Stomach (tissue), 4 donors: ENCODE data around the gene RNF149.

Experiments
- POLR2A ChIP-seq, 4 donors: fragments of 450-650 bp; IDR thresholded peaks; one replicate each; pipeline ENCODE4 v1.6.1; 2016; ENCODE audit warnings: antibody characterized with exemption in 4 of 4, control low read depth in 2 of 4, mild to moderate bottlenecking in 1 of 4, moderate library complexity in 1 of 4
- TF ChIP-seq, protein P1 (sequence below), 7 experiments: fragments of 450-650 bp in 4 of 7; fragments of 200-600 bp in 3 of 7; sonication (generic) in 3 of 7; IDR thresholded peaks; one replicate each; pipeline ENCODE4 v1.5.1; 2016 to 2019; ENCODE audit warnings: antibody characterized with exemption in 7 of 7, control low read depth in 2 of 7, mild to moderate bottlenecking in 1 of 7

DNA sequence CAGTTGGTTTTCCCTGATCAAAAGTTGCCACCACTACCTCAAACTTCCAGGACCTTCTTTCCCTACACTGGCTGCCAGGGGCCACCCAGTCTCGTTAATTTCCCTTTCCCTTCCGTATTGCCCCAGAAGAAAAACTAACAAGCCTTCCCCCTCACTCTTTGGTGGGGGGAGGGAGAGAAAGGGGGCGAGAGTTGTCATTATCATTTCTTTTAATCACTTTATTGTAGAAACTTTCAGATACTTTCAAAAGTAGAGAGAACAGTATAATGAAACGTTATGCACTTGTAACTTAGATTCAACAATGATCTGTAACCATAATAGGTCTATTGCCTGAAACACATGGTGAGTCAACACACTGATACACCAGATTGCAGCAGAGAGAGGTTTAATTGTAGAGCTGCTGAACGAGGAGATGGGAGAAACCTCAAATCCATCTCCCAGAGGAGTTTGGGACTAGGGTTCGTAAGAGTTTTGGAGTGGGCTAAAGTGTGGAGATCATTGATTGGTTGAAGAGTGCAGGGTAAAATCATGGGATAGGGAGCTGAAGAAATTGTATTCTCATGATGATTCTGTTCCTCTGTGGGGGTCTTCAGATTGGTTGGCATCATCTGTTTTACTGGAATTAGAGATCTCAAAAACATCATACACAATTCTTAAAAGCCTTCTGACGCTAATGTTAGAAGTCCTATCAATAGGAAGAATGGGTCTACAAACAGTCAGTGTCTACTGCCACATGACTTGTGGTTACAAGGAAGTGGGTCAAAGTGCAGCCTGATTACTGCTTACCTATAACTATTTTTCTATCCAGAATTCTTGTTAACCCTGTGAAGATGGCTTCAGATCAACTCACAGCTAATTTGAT, 2.6 kb upstream of the RNF149 start:
- TF ChIP-seq, protein P1, sequence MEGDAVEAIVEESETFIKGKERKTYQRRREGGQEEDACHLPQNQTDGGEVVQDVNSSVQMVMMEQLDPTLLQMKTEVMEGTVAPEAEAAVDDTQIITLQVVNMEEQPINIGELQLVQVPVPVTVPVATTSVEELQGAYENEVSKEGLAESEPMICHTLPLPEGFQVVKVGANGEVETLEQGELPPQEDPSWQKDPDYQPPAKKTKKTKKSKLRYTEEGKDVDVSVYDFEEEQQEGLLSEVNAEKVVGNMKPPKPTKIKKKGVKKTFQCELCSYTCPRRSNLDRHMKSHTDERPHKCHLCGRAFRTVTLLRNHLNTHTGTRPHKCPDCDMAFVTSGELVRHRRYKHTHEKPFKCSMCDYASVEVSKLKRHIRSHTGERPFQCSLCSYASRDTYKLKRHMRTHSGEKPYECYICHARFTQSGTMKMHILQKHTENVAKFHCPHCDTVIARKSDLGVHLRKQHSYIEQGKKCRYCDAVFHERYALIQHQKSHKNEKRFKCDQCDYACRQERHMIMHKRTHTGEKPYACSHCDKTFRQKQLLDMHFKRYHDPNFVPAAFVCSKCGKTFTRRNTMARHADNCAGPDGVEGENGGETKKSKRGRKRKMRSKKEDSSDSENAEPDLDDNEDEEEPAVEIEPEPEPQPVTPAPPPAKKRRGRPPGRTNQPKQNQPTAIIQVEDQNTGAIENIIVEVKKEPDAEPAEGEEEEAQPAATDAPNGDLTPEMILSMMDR (IDR thresholded peaks at IDR 0.05): no peak
- TF ChIP-seq POLR2A (IDR thresholded peaks at IDR 0.05): no peak
